Neural cell (in vitro differentiated cells): ENCODE measurements around the gene SIK1. TPM values are rescaled to one million over a fixed set of nuclear protein-coding genes. Genes with fewer than 3 reads are reported as not detected.

Experiments
- H2AFZ ChIP-seq: fragments of 200-600, 300-800 bp; sonication (generic), shearing (Covaris generic); 2 replicates; pipeline ENCODE4 v1.6.0; 2014; ENCODE audit warnings: low read depth, mild to moderate bottlenecking, antibody characterized with exemption, low read length, moderate library complexity
- H3F3A ChIP-seq: fragments of 200-600 bp; shearing (Covaris generic); 2 replicates; pipeline ENCODE4 v1.6.1; 2016; ENCODE audit warnings: mild to moderate bottlenecking, moderate library complexity, mixed read lengths, antibody characterized with exemption, low read length; ENCODE audit not compliant: insufficient read depth, poor library complexity, severe bottlenecking
- H3K27ac ChIP-seq: fragments of 200-600, 300-800 bp; sonication (generic), shearing (Covaris generic); 2 replicates; pipeline ENCODE4 v1.5.1; 2014; ENCODE audit warnings: mild to moderate bottlenecking, low read length, moderate library complexity
- H3K27me3 ChIP-seq: fragments of 300-800, 200-600 bp; sonication (generic), shearing (Covaris generic); 2 replicates; pipeline ENCODE4 v1.6.0; 2014; ENCODE audit warnings: mild to moderate bottlenecking, low read depth, low read length, moderate library complexity; ENCODE audit not compliant: insufficient read depth
- H3K36me3 ChIP-seq: fragments of 300-800, 200-600 bp; sonication (generic), shearing (Covaris generic); 2 replicates; pipeline ENCODE4 v1.5.1; 2014; ENCODE audit warnings: mild to moderate bottlenecking, antibody characterized with exemption, low read length, moderate library complexity; ENCODE audit not compliant: insufficient read depth
- H3K4me2 ChIP-seq: fragments of 300-800, 200-600 bp; sonication (generic), shearing (Covaris generic); 2 replicates; pipeline ENCODE4 v1.6.0; 2014; ENCODE audit warnings: mild to moderate bottlenecking, low read length
- H3K4me3 ChIP-seq: fragments of 300-800, 200-600 bp; sonication (generic), shearing (Covaris generic); 2 replicates; pipeline ENCODE4 v1.5.1; 2014; ENCODE audit warnings: mild to moderate bottlenecking, low read length, moderate library complexity
- H3K79me2 ChIP-seq: fragments of 200-600 bp; shearing (Covaris generic); replicated peaks from 2 replicates; pipeline ENCODE4 v1.6.0; 2014; ENCODE audit warnings: mild to moderate bottlenecking, low read length, moderate library complexity; ENCODE audit not compliant: insufficient read depth
- H3K9ac ChIP-seq: fragments of 300-800, 200-600 bp; sonication (generic), shearing (Covaris generic); 2 replicates; pipeline ENCODE4 v1.6.1; 2016; ENCODE audit warnings: mild to moderate bottlenecking, low read length, mixed read lengths
- H3K9me2 ChIP-seq: fragments of 200-600 bp; shearing (Covaris generic); 2 replicates; pipeline ENCODE4 v1.6.1; 2016; ENCODE audit warnings: mild to moderate bottlenecking, low read length, mixed read lengths; ENCODE audit not compliant: insufficient read depth
- H3K9me3 ChIP-seq: fragments of 200-600, 300-800 bp; sonication (generic), shearing (Covaris generic); 2 replicates; pipeline ENCODE4 v1.6.1; 2016; ENCODE audit warnings: mild to moderate bottlenecking, mixed run types, low read length, moderate library complexity, mixed read lengths
- H4K20me1 ChIP-seq: fragments of 200-600 bp; shearing (Covaris generic); 2 replicates; pipeline ENCODE4 v1.6.1; 2016; ENCODE audit warnings: mild to moderate bottlenecking, mixed run types; ENCODE audit not compliant: insufficient read depth
- EP300 ChIP-seq: fragments of 450-650 bp; conservative IDR thresholded peaks from 2 replicates; pipeline ENCODE4 v1.6.1; 2014; ENCODE audit warnings: antibody characterized with exemption, mild to moderate bottlenecking, moderate library complexity; ENCODE audit not compliant: poor library complexity, severe bottlenecking
- EZH2 ChIP-seq: fragments of 200-600, 300-800 bp; shearing (Covaris generic), sonication (generic); IDR thresholded peaks from 2 replicates; pipeline ENCODE4 v1.6.1; 2014; ENCODE audit warnings: antibody characterized with exemption, low read length, borderline replicate concordance, mild to moderate bottlenecking; ENCODE audit not compliant: insufficient read depth, poor library complexity, severe bottlenecking
- MXI1 ChIP-seq: fragments of 450-650 bp; conservative IDR thresholded peaks from 2 replicates; pipeline ENCODE4 v1.6.1; 2014; ENCODE audit warnings: antibody characterized with exemption, mild to moderate bottlenecking; ENCODE audit not compliant: poor library complexity, severe bottlenecking
- POLR2AphosphoS5 ChIP-seq: IDR thresholded peaks from 2 replicates; pipeline ENCODE4 v1.6.1; 2012
- RAD21 ChIP-seq: fragments of 450-650 bp; conservative IDR thresholded peaks from 2 replicates; pipeline ENCODE4 v1.6.1; 2014; ENCODE audit warnings: antibody characterized with exemption, mild to moderate bottlenecking, moderate library complexity
- SMC3 ChIP-seq: fragments of 450-650 bp; conservative IDR thresholded peaks from 2 replicates; pipeline ENCODE4 v1.6.1; 2014; ENCODE audit warnings: antibody characterized with exemption, mild to moderate bottlenecking, moderate library complexity; ENCODE audit not compliant: poor library complexity
- TAF1 ChIP-seq: IDR thresholded peaks from 2 replicates; pipeline ENCODE4 v1.6.1; 2012; ENCODE audit warnings: low read depth
- polyA plus RNA-seq: library from polyadenylated mRNA; depleted of rRNA; stranded (reverse); fragments of >200 nt; gene quantifications from 2 replicates; pipeline ENCODE4 v1.2.3, GENCODE V29; 2014
- TF ChIP-seq, protein P1 (sequence below): IDR thresholded peaks from 2 replicates; pipeline ENCODE4 v1.6.1; 2012; ENCODE audit warnings: borderline replicate concordance
- TF ChIP-seq, protein P2 (sequence below): fragments of 450-650 bp; IDR thresholded peaks from 2 replicates; pipeline ENCODE4 v1.5.1; 2014; ENCODE audit warnings: antibody characterized with exemption, mild to moderate bottlenecking, moderate library complexity; ENCODE audit not compliant: poor library complexity, severe bottlenecking

SIK1 gene
- polyA plus RNA-seq, 1 donor from 2014 or later = 2.6 TPM

DNA sequence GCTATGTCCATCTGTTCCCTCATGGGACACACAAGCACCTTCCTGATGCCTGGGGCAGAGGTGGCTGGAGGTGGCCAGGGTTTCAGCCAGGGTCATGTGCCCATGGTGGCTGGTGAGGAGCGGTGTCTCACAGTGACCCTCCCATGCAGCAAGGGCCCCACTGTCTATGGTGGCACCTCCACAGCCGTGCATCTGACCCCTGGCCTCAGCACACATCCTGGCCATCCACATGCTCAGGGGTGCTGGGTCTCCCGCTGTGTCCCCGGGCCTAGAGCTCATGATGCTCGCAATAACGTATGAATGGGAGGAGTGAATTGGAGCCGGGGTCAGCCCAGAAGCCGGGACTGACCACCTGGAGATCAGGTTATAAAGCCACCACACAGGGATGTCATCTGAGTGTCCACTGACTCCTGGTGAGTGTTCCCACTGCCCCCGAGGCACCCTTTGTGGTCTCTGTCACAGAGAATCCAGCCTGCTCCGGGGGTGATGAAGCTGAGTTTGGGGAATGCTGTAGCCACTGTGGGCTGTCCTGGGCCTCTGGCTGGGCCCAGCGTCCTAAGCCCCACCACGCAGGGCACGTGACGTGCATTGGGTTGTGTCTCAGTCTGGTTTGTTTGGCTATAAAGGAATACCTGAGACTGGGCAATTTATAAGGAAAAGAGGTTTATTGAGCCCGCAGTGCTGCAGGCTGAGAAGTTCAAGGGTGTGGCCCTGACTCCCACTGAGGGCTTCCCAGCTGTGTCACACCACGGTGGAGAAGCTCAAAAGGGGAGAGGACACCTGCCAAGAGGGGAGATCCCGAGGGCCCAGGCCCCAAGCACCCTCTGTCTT lies 51.7 kb downstream of the SIK1 start:
- H3K4me3 ChIP-seq = no peak overlapping the region
- H3K9ac ChIP-seq = no peak overlapping the region
- no peaks in the 10 kb centered on the region for H3K9me3 ChIP-seq
- no peak for TF ChIP-seq SMC3
- no peak for TF ChIP-seq POLR2AphosphoS5
- TF ChIP-seq EZH2 = no peak
- no peak for TF ChIP-seq TAF1
- TF ChIP-seq, protein P1, sequence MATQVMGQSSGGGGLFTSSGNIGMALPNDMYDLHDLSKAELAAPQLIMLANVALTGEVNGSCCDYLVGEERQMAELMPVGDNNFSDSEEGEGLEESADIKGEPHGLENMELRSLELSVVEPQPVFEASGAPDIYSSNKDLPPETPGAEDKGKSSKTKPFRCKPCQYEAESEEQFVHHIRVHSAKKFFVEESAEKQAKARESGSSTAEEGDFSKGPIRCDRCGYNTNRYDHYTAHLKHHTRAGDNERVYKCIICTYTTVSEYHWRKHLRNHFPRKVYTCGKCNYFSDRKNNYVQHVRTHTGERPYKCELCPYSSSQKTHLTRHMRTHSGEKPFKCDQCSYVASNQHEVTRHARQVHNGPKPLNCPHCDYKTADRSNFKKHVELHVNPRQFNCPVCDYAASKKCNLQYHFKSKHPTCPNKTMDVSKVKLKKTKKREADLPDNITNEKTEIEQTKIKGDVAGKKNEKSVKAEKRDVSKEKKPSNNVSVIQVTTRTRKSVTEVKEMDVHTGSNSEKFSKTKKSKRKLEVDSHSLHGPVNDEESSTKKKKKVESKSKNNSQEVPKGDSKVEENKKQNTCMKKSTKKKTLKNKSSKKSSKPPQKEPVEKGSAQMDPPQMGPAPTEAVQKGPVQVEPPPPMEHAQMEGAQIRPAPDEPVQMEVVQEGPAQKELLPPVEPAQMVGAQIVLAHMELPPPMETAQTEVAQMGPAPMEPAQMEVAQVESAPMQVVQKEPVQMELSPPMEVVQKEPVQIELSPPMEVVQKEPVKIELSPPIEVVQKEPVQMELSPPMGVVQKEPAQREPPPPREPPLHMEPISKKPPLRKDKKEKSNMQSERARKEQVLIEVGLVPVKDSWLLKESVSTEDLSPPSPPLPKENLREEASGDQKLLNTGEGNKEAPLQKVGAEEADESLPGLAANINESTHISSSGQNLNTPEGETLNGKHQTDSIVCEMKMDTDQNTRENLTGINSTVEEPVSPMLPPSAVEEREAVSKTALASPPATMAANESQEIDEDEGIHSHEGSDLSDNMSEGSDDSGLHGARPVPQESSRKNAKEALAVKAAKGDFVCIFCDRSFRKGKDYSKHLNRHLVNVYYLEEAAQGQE = no peak
- TF ChIP-seq EP300 = no peak
- TF ChIP-seq, protein P2, sequence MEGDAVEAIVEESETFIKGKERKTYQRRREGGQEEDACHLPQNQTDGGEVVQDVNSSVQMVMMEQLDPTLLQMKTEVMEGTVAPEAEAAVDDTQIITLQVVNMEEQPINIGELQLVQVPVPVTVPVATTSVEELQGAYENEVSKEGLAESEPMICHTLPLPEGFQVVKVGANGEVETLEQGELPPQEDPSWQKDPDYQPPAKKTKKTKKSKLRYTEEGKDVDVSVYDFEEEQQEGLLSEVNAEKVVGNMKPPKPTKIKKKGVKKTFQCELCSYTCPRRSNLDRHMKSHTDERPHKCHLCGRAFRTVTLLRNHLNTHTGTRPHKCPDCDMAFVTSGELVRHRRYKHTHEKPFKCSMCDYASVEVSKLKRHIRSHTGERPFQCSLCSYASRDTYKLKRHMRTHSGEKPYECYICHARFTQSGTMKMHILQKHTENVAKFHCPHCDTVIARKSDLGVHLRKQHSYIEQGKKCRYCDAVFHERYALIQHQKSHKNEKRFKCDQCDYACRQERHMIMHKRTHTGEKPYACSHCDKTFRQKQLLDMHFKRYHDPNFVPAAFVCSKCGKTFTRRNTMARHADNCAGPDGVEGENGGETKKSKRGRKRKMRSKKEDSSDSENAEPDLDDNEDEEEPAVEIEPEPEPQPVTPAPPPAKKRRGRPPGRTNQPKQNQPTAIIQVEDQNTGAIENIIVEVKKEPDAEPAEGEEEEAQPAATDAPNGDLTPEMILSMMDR = no peak
- no peak for TF ChIP-seq RAD21
- H2AFZ ChIP-seq = no peak overlapping the region
- H3K9me2 ChIP-seq = no peaks in the 10 kb centered on the region
- H3F3A ChIP-seq = no peaks in the 10 kb centered on the region
- no peaks in the 10 kb centered on the region for H3K36me3 ChIP-seq
- no peaks in the 10 kb centered on the region for H3K27me3 ChIP-seq
- no peaks in the 10 kb centered on the region for H4K20me1 ChIP-seq
- H3K4me2 ChIP-seq = no peak overlapping the region
- H3K79me2 ChIP-seq = no peaks in the 10 kb centered on the region
- H3K27ac ChIP-seq = no peak overlapping the region

DNA sequence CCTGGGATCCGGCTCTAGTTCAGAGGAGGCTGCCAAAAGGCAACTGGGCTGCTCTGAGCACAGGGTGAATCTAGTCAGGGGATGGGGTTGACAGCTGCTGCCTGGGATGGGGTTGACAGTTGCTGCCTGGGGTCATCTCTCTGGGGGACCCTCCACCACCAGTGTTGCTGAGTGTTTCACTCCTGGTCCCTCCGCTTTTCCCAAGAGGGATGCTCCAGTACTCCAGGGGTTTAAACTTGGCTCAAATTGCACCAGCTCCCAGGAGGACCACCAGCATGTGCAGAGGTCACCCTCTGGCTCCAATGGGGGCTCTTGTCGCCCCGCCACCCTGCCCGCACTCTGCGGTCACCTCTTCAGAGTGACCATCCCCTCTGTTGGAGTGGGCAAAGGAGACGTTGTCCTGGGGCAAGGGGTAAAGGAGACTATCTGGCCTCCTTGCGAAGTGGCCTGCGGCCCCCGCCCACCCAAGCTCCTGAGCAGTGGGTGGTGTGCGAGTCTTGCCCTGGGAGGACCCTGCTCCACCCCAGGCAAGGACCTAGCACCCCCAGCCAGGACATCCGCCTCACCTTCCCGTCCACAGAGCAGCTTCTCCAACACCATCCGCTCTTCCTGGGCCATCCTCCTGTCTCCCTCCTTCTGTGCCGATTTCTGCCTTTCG lies 52.6 kb downstream of the SIK1 start:
- H3K9me3 ChIP-seq = no peaks in the 10 kb centered on the region
- H3K9ac ChIP-seq = no peak overlapping the region
- H3K27me3 ChIP-seq = no peaks in the 10 kb centered on the region
- H3K27ac ChIP-seq = no peak overlapping the region
- H4K20me1 ChIP-seq = no peaks in the 10 kb centered on the region
- H3K79me2 ChIP-seq = no peaks in the 10 kb centered on the region
- no peak for TF ChIP-seq MXI1
- TF ChIP-seq SMC3 = no peak
- no peaks in the 10 kb centered on the region for H3F3A ChIP-seq
- H3K9me2 ChIP-seq = no peaks in the 10 kb centered on the region
- H3K4me3 ChIP-seq = no peak overlapping the region
- H3K36me3 ChIP-seq = no peaks in the 10 kb centered on the region
- H3K4me2 ChIP-seq = no peak overlapping the region
- H2AFZ ChIP-seq = no peak overlapping the region
